ENCODE results near the gene ANKRD6. TPM values are rescaled to one million over a fixed set of nuclear protein-coding genes. Genes with fewer than 3 reads are reported as not detected.

Gene ANKRD6
- total RNA-seq, 6 experiments from 2014 or later, result 5.3 to 14.8 (median 8.3) TPM

DNA sequence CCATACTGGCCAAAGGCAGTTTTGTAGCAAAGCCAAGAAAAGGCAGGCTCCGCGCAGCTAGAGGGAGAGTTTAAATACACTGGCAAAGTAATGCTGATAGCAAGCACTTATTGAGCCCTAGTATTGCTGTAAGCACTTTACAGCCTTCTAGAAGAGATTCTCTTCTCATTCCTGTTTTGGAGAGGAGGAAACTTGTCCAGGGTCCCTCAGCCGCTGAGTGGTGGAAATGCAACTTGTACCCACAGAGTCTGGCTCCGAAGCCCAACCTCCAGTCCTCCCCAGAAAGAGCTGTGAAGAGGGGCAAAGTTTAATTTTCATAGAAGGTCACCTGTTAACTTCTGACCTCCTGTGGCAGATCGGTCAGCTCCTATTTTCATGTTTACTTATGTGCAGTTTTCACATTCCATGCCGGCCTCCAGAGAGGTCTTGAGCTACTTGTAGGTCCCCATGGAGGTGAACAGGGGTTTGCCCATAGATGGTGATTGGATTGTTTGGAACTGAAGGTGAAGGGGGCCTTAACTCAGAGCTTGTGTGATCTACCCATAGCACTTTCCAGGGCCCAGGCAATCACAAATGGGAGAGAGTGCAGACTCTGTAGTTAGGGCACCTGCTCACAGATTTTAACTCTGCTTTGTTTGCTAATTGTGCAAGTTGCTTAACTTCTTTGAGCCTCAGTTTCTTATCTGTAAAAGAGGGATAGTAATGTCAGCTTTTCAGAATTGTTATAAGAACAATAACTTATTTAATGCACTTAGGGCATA lies 134.9 kb downstream of the ANKRD6 start:
- Histone ChIP-seq H3K4me3 (peak overlapping the region in 2 of 3 donors; percentile 0 to 12), H3K9me3 (no peaks in the 10 kb centered on the region), H3K4me1 (peaks cover 0 to 24% (median 8%) of the 10 kb centered on the region in 4 donors), H3K27me3 (no peaks in the 10 kb centered on the region), H3K36me3 (no peaks in the 10 kb centered on the region), H3K27ac (peak overlapping the region in 2 of 3 donors; percentile 11 to 43)
- TF ChIP-seq POLR2A (IDR thresholded peaks at IDR 0.05), result no peak
- TF ChIP-seq, protein P1, sequence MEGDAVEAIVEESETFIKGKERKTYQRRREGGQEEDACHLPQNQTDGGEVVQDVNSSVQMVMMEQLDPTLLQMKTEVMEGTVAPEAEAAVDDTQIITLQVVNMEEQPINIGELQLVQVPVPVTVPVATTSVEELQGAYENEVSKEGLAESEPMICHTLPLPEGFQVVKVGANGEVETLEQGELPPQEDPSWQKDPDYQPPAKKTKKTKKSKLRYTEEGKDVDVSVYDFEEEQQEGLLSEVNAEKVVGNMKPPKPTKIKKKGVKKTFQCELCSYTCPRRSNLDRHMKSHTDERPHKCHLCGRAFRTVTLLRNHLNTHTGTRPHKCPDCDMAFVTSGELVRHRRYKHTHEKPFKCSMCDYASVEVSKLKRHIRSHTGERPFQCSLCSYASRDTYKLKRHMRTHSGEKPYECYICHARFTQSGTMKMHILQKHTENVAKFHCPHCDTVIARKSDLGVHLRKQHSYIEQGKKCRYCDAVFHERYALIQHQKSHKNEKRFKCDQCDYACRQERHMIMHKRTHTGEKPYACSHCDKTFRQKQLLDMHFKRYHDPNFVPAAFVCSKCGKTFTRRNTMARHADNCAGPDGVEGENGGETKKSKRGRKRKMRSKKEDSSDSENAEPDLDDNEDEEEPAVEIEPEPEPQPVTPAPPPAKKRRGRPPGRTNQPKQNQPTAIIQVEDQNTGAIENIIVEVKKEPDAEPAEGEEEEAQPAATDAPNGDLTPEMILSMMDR (IDR thresholded peaks at IDR 0.05), result no peak
- WGBS (ENCODE audit: insufficient coverage, low coverage, low lambda C conversion rate, missing lambda C conversion rate), result 45% methylated on average over 5 of the region's 6 CpGs
- ATAC-seq (peak; percentile 87 to 89 (median 88)), DNase-seq (peak in 2 of 3 donors; percentile 56 to 64)
- intact Hi-C loops (cut with DNase I), result no loop called here

DNA sequence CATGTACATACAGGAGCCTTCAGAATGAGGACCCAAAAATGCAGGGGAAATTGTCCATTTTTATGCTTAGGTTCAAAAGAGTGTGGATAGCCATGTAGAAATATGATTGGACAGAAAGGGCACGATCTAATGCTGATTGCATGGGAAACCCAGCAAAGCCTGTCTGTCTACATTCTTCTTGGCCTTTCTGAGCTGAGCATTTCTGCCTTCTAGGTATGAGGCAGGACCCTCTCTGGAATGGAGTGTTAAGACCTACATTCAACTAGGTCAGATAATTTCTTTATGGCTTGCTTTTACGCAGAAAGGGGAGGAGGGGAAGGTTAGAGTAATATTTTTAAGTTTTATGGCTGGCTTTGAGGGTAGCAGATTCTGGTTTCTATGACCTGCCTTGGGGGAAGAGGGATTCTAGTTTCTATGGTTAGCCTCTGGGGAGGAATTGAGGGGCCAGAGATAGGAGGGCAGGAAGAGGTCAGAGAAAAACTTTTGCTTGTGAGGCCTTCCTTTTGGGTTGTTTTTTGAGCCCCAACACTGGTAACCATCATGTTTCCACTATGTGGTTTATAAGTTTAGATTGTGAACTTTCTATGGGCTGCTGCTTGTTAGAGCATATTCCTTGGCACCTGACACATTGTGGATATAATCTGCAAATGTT lies 142.1 kb downstream of the ANKRD6 start:
- H3K27me3 ChIP-seq, result no peaks in the 10 kb centered on the region
- no peak overlapping the region for H3K27ac ChIP-seq
- H3K4me3 ChIP-seq, result no peak overlapping the region
- intact Hi-C loops (cut with DNase I), result no loop called here
- ATAC-seq, result no peak
- H3K4me1 ChIP-seq, result no peaks in the 10 kb centered on the region
- no peak for DNase-seq
- H3K36me3 ChIP-seq, result no peaks in the 10 kb centered on the region
- 93% methylated on average over 2 of the region's 2 CpGs for WGBS (ENCODE audit: insufficient coverage, low coverage, low lambda C conversion rate, missing lambda C conversion rate)
- TF ChIP-seq, protein P1 (IDR thresholded peaks at IDR 0.05), result no peak
- no peaks in the 10 kb centered on the region for H3K9me3 ChIP-seq

DNA sequence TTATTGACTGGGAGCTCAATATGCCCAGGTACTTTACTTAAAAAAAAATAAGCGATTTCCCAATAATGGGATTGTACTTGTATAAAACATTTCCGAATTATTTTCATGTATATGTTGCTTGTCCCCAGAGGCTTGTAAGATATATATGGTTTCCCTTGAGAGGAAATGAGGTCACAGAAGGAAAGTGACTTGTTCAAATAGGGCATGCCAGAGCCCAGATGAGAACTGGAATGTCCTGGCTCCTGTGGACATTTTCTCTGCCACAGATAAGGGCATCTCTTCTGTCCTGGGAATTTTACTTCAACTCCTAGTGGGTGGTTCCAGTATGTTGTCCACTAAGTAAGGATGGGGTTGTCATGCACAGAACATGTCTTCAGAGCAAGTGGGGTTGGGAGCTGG lies 142.6 kb downstream of the ANKRD6 start:
- Histone ChIP-seq H3K4me3 (no peak overlapping the region), H3K9me3 (no peaks in the 10 kb centered on the region), H3K36me3 (no peaks in the 10 kb centered on the region), H3K27me3 (no peaks in the 10 kb centered on the region), H3K4me1 (no peaks in the 10 kb centered on the region), H3K27ac (no peak overlapping the region)
- 90% methylated on average over 2 of the region's 2 CpGs for WGBS (ENCODE audit: insufficient coverage, low coverage, low lambda C conversion rate, missing lambda C conversion rate)
- intact Hi-C loops (cut with DNase I), result no loop called here
- ATAC-seq (no peak), DNase-seq (no peak)
- TF ChIP-seq POLR2A (IDR thresholded peaks at IDR 0.05), result no peak
- TF ChIP-seq, protein P1 (IDR thresholded peaks at IDR 0.05), result no peak

DNA sequence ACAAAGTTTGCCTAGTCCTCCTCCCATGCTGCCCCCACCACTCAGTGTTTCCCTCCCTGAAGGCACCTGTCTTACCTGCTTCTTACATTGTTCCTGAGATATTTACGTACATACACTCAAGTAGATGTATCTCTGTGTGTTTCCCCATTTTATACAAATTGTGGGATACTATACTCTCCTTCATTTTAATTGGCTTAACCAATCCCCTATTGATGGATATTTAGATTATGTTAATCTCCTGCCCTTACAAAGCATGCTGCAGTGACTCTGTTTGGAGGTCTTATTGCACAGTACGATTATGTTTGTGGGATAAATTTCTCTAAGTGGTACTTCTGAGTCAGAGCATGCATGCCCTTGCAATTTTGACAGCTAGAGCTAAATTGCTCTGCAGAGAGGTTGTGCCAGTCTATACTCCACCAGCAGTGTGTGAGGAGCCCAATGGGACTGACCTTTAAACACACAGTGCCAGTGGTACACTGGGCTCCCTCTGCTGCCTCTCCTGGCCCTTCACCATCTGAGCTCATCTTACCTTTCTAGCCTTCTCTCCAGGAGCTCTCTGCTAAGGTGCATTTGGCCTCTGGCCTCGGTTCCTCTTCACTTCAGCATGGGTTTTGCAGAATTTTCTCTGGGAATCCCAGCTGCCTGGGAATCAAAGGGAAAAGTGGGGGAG lies 148.2 kb downstream of the ANKRD6 start:
- no peak for DNase-seq
- no peaks in the 10 kb centered on the region for H3K36me3 ChIP-seq
- no peaks in the 10 kb centered on the region for H3K9me3 ChIP-seq
- 100% methylated on average over 3 of the region's 3 CpGs for WGBS (ENCODE audit: insufficient coverage, low coverage, low lambda C conversion rate, missing lambda C conversion rate)
- ATAC-seq, result peak in 2 of 4 donors; percentile 40 to 48
- H3K4me3 ChIP-seq, result no peak overlapping the region
- no peak overlapping the region for H3K27ac ChIP-seq
- intact Hi-C loops (cut with DNase I), result no loop called here
- TF ChIP-seq, protein P1 (IDR thresholded peaks at IDR 0.05), result no peak
- TF ChIP-seq POLR2A (IDR thresholded peaks at IDR 0.05), result no peak
- H3K27me3 ChIP-seq, result no peaks in the 10 kb centered on the region
- no peaks in the 10 kb centered on the region for H3K4me1 ChIP-seq

All from right lobe of liver (tissue), 6 donors.